HL-60 (cell line): ENCODE measurements around the gene OARD1.
A peak's percentile ranks its signal among the peaks of the same experiment; 100 is the strongest.

Experiments
- GABPA ChIP-seq: IDR thresholded peaks from 2 replicates; pipeline ENCODE4 v1.6.1; 2012; ENCODE audit warnings: low read depth
- POLR2AphosphoS5 ChIP-seq: IDR thresholded peaks from 2 replicates; pipeline ENCODE4 v1.6.1; 2012; ENCODE audit warnings: low read depth
- TF ChIP-seq, protein P1 (sequence below): IDR thresholded peaks from one replicate; pipeline ENCODE4 v1.5.1; 2011; ENCODE audit warnings: low read length, control low read depth, inconsistent platforms; ENCODE audit not compliant: insufficient read depth

DNA sequence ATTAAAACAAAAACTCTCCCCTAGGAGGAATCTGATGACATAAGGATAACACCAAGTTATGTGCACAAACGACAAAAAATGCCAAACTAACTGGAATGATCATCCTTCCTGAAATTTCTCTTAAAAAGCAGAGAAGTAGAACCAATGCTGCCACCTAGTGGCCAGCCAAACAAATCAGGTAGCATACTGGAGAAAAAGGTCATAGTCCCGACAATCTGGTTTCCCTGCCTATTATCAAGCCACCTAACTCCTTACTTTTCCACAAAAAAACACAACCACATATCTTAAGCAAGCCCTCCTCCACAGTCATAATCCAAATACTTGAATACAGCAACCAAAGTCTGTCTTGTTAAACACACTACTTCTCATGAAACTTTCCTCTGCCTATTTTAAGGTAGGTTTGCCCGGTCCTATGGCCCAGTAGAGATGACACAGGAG is 5.3 kb downstream of the OARD1 start:
- TF ChIP-seq, protein P1, sequence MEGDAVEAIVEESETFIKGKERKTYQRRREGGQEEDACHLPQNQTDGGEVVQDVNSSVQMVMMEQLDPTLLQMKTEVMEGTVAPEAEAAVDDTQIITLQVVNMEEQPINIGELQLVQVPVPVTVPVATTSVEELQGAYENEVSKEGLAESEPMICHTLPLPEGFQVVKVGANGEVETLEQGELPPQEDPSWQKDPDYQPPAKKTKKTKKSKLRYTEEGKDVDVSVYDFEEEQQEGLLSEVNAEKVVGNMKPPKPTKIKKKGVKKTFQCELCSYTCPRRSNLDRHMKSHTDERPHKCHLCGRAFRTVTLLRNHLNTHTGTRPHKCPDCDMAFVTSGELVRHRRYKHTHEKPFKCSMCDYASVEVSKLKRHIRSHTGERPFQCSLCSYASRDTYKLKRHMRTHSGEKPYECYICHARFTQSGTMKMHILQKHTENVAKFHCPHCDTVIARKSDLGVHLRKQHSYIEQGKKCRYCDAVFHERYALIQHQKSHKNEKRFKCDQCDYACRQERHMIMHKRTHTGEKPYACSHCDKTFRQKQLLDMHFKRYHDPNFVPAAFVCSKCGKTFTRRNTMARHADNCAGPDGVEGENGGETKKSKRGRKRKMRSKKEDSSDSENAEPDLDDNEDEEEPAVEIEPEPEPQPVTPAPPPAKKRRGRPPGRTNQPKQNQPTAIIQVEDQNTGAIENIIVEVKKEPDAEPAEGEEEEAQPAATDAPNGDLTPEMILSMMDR, result peak; percentile 59
- TF ChIP-seq GABPA, result no peak
- TF ChIP-seq POLR2AphosphoS5, result no peak
